Activated gamma-delta T cell treated with anti-CD3 and anti-CD28 coated beads, Interleukin-2, amount 50 U/mL, for 16 hours (primary cell): ENCODE data around the gene CLCF1.

Experiments used
- DNase-seq: peaks from one replicate; pipeline ENCODE4 v3.0.0-alpha.2; 2020; ENCODE audit warnings: low read depth

CLCF1 gene

GRCh38 chr11:67372993-67373647 lies at the start of gene CLCF1:
Gene CLCF1, minus strand, starts transcription at chr11:67373598. Its CDS starts 59 bp downstream, at chr11:67373539.
- no peak for DNase-seq

GRCh38 chr11:67422891-67423290 lies 49.5 kb upstream of the CLCF1 start:
- DNase-seq, result no peak

- DNase-seq, result no peak
These were observed 48.1 kb upstream of the CLCF1 start for GRCh38 chr11:67421430-67422031.

- DNase-seq, result peak; percentile 99
These were observed 47.4 kb upstream of the CLCF1 start for GRCh38 chr11:67420646-67421429.

- no peak for DNase-seq
These were observed 46.8 kb upstream of the CLCF1 start for GRCh38 chr11:67420147-67420645.

GRCh38 chr11:67419325-67420049 lies 46.1 kb upstream of the CLCF1 start:
- no peak for DNase-seq

- no peak for DNase-seq
These were observed 45.3 kb upstream of the CLCF1 start for GRCh38 chr11:67418476-67419281.

- DNase-seq, result no peak
These were observed 44.0 kb upstream of the CLCF1 start for GRCh38 chr11:67417425-67417824.

GRCh38 chr11:67416416-67417335 lies 43.3 kb upstream of the CLCF1 start:
- DNase-seq, result peak; percentile 57

GRCh38 chr11:67415501-67416304 lies 42.3 kb upstream of the CLCF1 start, which contains the start of gene CARNS1:
Gene CARNS1, plus strand, starts transcription at chr11:67415678. Its CDS starts 522 bp downstream, at chr11:67416200.
- no peak for DNase-seq

GRCh38 chr11:67413266-67413849 lies 40.0 kb upstream of the CLCF1 start:
- no peak for DNase-seq

- DNase-seq, result no peak
These were observed 39.2 kb upstream of the CLCF1 start for GRCh38 chr11:67412495-67413179.

GRCh38 chr11:67411785-67412152 lies 38.4 kb upstream of the CLCF1 start:
- no peak for DNase-seq

GRCh38 chr11:67410984-67411784 lies 37.8 kb upstream of the CLCF1 start:
- no peak for DNase-seq

- DNase-seq, result no peak
These were observed 37.0 kb upstream of the CLCF1 start for GRCh38 chr11:67410369-67410831.

- DNase-seq, result no peak
These were observed 36.5 kb upstream of the CLCF1 start for GRCh38 chr11:67409781-67410368.

- peak; percentile 64 for DNase-seq
These were observed 35.9 kb upstream of the CLCF1 start for GRCh38 chr11:67409261-67409666.
